Measurements from ENCODE around the gene UNKL. TPM values are rescaled to one million over a fixed set of nuclear protein-coding genes. Genes with fewer than 3 reads are reported as not detected.

The UNKL gene
- total RNA-seq, 1 experiment from 2014 or later = 18.8 TPM

DNA sequence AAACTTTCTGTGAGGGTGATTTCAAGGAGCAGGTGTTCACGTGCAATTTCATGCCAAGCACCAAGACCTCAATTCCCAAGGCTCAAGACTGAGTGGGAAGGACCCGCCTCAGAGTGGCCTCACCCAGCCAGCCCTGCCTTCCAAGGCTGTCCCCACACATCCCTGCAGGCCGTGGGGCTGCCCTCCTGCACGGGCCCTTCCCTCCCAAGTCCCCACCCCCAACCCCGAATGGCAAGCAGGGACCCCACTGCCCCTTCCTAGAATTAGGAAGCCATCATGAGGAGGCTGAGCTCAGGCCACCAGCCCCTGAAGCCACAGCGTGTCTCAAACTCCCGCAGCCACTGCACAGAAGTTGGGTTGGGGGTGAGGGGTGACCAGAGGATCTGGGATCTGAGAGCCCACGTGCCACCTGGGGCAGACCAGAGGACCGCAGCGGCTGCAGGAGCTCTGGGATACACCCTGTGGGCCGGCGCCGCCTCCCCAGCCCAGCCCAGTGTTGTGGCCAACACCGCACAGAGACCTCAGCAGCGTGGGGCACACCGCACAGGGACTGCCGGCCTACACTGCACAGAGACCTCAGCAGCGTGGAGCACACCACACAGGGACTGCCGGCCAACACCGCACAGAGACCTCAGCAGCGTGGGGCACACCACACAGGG lies 42.1 kb downstream of the UNKL start:
- peaks cover 3% of the 10 kb centered on the region for H3K4me1 ChIP-seq (ENCODE audit: insufficient read depth, low read length)
- peaks cover 28% of the 10 kb centered on the region for H3K79me2 ChIP-seq (ENCODE audit: low read length)
- no peak overlapping the region for H2AFZ ChIP-seq (ENCODE audit: low read length)
- ATAC-seq (no peak), DNase-seq (no peak)
- H3K27ac ChIP-seq (ENCODE audit: low read length) = no peak overlapping the region
- no peaks in the 10 kb centered on the region for H3K36me3 ChIP-seq (ENCODE audit: low read depth, low read length)
- H4K20me1 ChIP-seq (ENCODE audit: low read length) = peaks cover 1% of the 10 kb centered on the region; the same call in 1 of the 2 replicates
- ChIA-PET CTCF (no interaction called here), POLR2A (ENCODE audit: unreplicated experiment) (no interaction called here)
- no peak overlapping the region for H3K4me3 ChIP-seq (ENCODE audit: low read length)
- H3K9ac ChIP-seq (ENCODE audit: low read length) = no peak overlapping the region
- H3K9me2 ChIP-seq (replicated peaks; ENCODE audit: low read length) = no peaks in the 10 kb centered on the region
- no peaks in the 10 kb centered on the region for H3K27me3 ChIP-seq (ENCODE audit: low read length)
- TF ChIP-seq EZH2 (IDR thresholded peaks at IDR 0.05; ENCODE audit: low read length, unreplicated experiment) = no peak
- TF ChIP-seq, protein P1, sequence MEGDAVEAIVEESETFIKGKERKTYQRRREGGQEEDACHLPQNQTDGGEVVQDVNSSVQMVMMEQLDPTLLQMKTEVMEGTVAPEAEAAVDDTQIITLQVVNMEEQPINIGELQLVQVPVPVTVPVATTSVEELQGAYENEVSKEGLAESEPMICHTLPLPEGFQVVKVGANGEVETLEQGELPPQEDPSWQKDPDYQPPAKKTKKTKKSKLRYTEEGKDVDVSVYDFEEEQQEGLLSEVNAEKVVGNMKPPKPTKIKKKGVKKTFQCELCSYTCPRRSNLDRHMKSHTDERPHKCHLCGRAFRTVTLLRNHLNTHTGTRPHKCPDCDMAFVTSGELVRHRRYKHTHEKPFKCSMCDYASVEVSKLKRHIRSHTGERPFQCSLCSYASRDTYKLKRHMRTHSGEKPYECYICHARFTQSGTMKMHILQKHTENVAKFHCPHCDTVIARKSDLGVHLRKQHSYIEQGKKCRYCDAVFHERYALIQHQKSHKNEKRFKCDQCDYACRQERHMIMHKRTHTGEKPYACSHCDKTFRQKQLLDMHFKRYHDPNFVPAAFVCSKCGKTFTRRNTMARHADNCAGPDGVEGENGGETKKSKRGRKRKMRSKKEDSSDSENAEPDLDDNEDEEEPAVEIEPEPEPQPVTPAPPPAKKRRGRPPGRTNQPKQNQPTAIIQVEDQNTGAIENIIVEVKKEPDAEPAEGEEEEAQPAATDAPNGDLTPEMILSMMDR (conservative IDR thresholded peaks at IDR 0.05; ENCODE audit: low read depth, low read length) = no peak
- TF ChIP-seq EZH2phosphoT487 (IDR thresholded peaks at IDR 0.05; ENCODE audit: borderline replicate concordance, low read length) = no peak
- H3K9me3 ChIP-seq (ENCODE audit: low read length) = no peaks in the 10 kb centered on the region
- H3F3A ChIP-seq (ENCODE audit: low read length, unreplicated experiment) = no peaks in the 10 kb centered on the region
- H3K4me2 ChIP-seq (ENCODE audit: low read length) = no peak overlapping the region
- BruUV-seq (replicated peaks) = no TSS peak
- intact Hi-C loops (cut with micrococcal nuclease) = no loop called here

DNA sequence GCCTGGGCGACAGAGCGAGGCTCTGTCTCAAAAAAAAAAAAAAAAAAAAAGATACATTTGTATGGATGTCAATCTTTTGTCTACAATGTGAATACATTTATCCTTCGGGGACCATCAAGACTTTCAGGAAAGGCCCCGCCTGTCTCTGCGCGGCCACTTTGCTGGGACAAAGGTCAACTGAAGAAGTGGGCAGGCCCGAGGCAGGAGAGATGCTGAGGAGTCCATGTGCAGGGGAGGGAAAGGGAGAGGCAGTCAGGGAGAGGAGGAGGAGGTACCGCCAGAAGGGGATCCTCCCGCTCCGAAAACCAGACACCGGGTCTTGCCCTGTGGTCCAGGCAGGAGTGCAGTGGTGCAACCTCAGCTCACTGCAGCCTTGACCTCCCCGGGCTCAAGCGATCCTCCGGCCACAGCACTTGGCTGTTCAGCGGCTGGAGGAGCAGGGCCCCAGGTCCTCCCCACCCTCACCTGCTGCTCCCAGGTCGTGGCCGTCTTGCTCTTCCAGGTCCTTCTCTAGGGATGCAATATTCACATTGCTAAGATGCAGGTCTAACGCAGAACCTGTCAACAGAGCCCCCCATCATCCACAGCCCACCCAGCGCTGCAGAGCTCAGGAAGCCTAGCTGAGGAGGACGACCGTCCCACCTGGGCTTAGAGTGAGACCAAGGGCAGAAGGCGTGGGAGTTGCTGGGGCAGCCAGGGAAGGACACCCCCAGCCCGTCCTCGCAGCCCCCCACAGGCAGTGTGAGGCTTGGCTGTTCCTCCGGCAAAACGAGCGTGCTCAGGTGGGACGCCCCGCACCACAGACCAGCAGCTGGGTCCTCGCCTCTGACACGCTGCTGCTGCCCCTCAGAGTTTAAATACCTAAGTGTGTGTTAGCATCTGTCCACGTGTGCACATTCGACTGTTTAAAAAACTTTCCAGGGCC lies 43.2 kb downstream of the UNKL start:
- Histone ChIP-seq H3K27me3 (ENCODE audit: low read length) (no peaks in the 10 kb centered on the region), H3K9ac (ENCODE audit: low read length) (no peak overlapping the region), H3K4me3 (ENCODE audit: low read length) (no peak overlapping the region), H3K9me2 (replicated peaks; ENCODE audit: low read length) (no peaks in the 10 kb centered on the region), H4K20me1 (ENCODE audit: low read length) (no peaks in the 10 kb centered on the region), H3K36me3 (ENCODE audit: low read depth, low read length) (no peaks in the 10 kb centered on the region), H3K79me2 (ENCODE audit: low read length) (peaks cover 17% of the 10 kb centered on the region), H2AFZ (ENCODE audit: low read length) (no peak overlapping the region), H3K27ac (ENCODE audit: low read length) (no peak overlapping the region), H3K9me3 (ENCODE audit: low read length) (no peaks in the 10 kb centered on the region), H3F3A (ENCODE audit: low read length, unreplicated experiment) (no peaks in the 10 kb centered on the region), H3K4me2 (ENCODE audit: low read length) (no peak overlapping the region), H3K4me1 (ENCODE audit: insufficient read depth, low read length) (no peaks in the 10 kb centered on the region)
- no peak for TF ChIP-seq EZH2 (IDR thresholded peaks at IDR 0.05; ENCODE audit: low read length, unreplicated experiment)
- TF ChIP-seq EZH2phosphoT487 (IDR thresholded peaks at IDR 0.05; ENCODE audit: borderline replicate concordance, low read length) = no peak
- TF ChIP-seq, protein P1 (conservative IDR thresholded peaks at IDR 0.05; ENCODE audit: low read depth, low read length) = no peak
- DNase-seq (no peak), ATAC-seq (no peak)
- ChIA-PET CTCF (no interaction called here), POLR2A (ENCODE audit: unreplicated experiment) (no interaction called here)
- no TSS peak for BruUV-seq (replicated peaks)
- intact Hi-C loops (cut with micrococcal nuclease) = no loop called here
